Neuronal stem cell (in vitro differentiated cells): ENCODE measurements around the gene ALPL.

Source experiments
- DNase-seq: peaks from one replicate; pipeline ENCODE4 v3.0.0-alpha.2; 2013; ENCODE audit warnings: low spot score
- H2AFZ ChIP-seq: one replicate; pipeline ENCODE4 v1.6.1; 2013; ENCODE audit warnings: mild to moderate bottlenecking, low read length, inconsistent platforms
- H2AK5ac ChIP-seq: 2 replicates; pipeline ENCODE4 v1.6.1; 2013; ENCODE audit warnings: low read depth, mild to moderate bottlenecking, inconsistent platforms, low read length, moderate library complexity, mixed read lengths
- H2BK120ac ChIP-seq: 2 replicates; pipeline ENCODE4 v1.6.1; 2013; ENCODE audit warnings: low read depth, mild to moderate bottlenecking, inconsistent platforms, low read length, moderate library complexity, mixed read lengths
- H2BK12ac ChIP-seq: one replicate; pipeline ENCODE4 v1.6.1; 2013; ENCODE audit warnings: low read length, inconsistent platforms
- H2BK15ac ChIP-seq: 2 replicates; pipeline ENCODE4 v1.6.1; 2013; ENCODE audit warnings: mild to moderate bottlenecking, low read length, inconsistent platforms, mixed read lengths
- H2BK5ac ChIP-seq: one replicate; pipeline ENCODE4 v1.6.1; 2013; ENCODE audit warnings: inconsistent platforms, mild to moderate bottlenecking, low read length, moderate library complexity
- H3K14ac ChIP-seq: one replicate; pipeline ENCODE4 v1.6.1; 2013; ENCODE audit warnings: low read length, inconsistent platforms
- H3K18ac ChIP-seq: 2 replicates; pipeline ENCODE4 v1.6.1; 2013; ENCODE audit warnings: low read length, inconsistent platforms
- H3K23ac ChIP-seq: 2 replicates; pipeline ENCODE4 v1.6.1; 2013; ENCODE audit warnings: low read depth, mild to moderate bottlenecking, mixed read lengths, low read length, inconsistent platforms; ENCODE audit not compliant: poor library complexity
- H3K27ac ChIP-seq: replicated peaks from 3 replicates; pipeline ENCODE4 v1.5.1; 2013; ENCODE audit warnings: low read length, inconsistent platforms
- H3K27me3 ChIP-seq, 3 experiments: 2 replicates each; pipeline ENCODE4 v1.6.1; 2013; ENCODE audit warnings: low read length in 3 of 3, mild to moderate bottlenecking in 2 of 3, inconsistent platforms in 1 of 3, low read depth in 1 of 3, mixed read lengths in 1 of 3, moderate library complexity in 1 of 3; ENCODE audit not compliant: control insufficient read depth in 3 of 3, insufficient read depth in 3 of 3
- H3K36me3 ChIP-seq, 2 donors: replicated peaks in 1 of 2; 2 replicates each; pipeline ENCODE4 v1.6.1; 2013; ENCODE audit warnings: low read length in 2 of 2; ENCODE audit not compliant: control insufficient read depth in 2 of 2, insufficient read depth in 2 of 2
- H3K4ac ChIP-seq: 2 replicates; pipeline ENCODE4 v1.6.1; 2013; ENCODE audit warnings: inconsistent platforms, mild to moderate bottlenecking, low read length, moderate library complexity
- H3K4me1 ChIP-seq, 2 donors: 1 replicate in 1 of 2; 2 replicates in 1 of 2; pipeline ENCODE4 v1.6.1; 2013; ENCODE audit warnings: low read length in 2 of 2, low read depth in 1 of 2; ENCODE audit not compliant: control insufficient read depth in 2 of 2, insufficient read depth in 1 of 2
- H3K4me2 ChIP-seq: one replicate; pipeline ENCODE4 v1.6.1; 2013; ENCODE audit warnings: mild to moderate bottlenecking, low read length, inconsistent platforms; ENCODE audit not compliant: insufficient read depth, poor library complexity, severe bottlenecking
- H3K4me3 ChIP-seq, 2 donors: 2 replicates each; pipeline ENCODE4 v1.5.1; 2013; ENCODE audit warnings: low read length in 2 of 2, mild to moderate bottlenecking in 2 of 2, inconsistent platforms in 1 of 2, moderate library complexity in 1 of 2
- H3K79me1 ChIP-seq: one replicate; pipeline ENCODE4 v1.6.1; 2013; ENCODE audit warnings: low read depth, mild to moderate bottlenecking, inconsistent platforms, low read length, moderate library complexity
- H3K9ac ChIP-seq: one replicate; pipeline ENCODE4 v1.6.1; 2013; ENCODE audit warnings: mild to moderate bottlenecking, low read depth, low read length, inconsistent platforms; ENCODE audit not compliant: poor library complexity
- H3K9me3 ChIP-seq, 2 donors: replicated peaks in 1 of 2; 2 replicates each; pipeline versions ENCODE3 to v1.6.1; 2013; ENCODE audit warnings: low read length in 2 of 2, mild to moderate bottlenecking in 2 of 2, inconsistent platforms in 1 of 2, low read depth in 1 of 2, mixed read lengths in 1 of 2, moderate library complexity in 1 of 2; ENCODE audit not compliant: control insufficient read depth in 2 of 2, insufficient read depth in 1 of 2
- H4K8ac ChIP-seq: one replicate; pipeline ENCODE4 v1.6.1; 2013; ENCODE audit warnings: low read depth, mild to moderate bottlenecking, inconsistent platforms, low read length, moderate library complexity
- H4K91ac ChIP-seq: one replicate; pipeline ENCODE4 v1.6.1; 2013; ENCODE audit warnings: low read length, low read depth, mild to moderate bottlenecking, inconsistent platforms; ENCODE audit not compliant: poor library complexity
- WGBS, 2 donors: extraction: QIAGEN DNeasy Blood & Tissue Kit; methylation state at CpG; one replicate each; pipeline ENCODE4 v1.1.7; 2013; ENCODE audit warnings: missing lambda C conversion rate in 2 of 2, mixed read lengths in 1 of 2; ENCODE audit not compliant: insufficient read length in 2 of 2, insufficient replicate concordance in 1 of 2; ENCODE audit errors: extremely low coverage in 2 of 2; 5-methylcytosine and 5-hydroxymethylcytosine counted together

Gene ALPL

GRCh38 chr1:21610989-21611785 is 102.0 kb downstream of the ALPL start:
- H3K4me3 ChIP-seq, result no peak overlapping the region
- H2AFZ ChIP-seq, result no peak overlapping the region
- H3K79me1 ChIP-seq, result peaks cover 4% of the 10 kb centered on the region
- peak overlapping the region; percentile 16 for H2BK12ac ChIP-seq
- peak overlapping the region; percentile 61 for H3K18ac ChIP-seq
- no peak for DNase-seq
- no peak overlapping the region for H4K91ac ChIP-seq
- H3K4ac ChIP-seq, result peak overlapping the region; percentile 29
- H3K9ac ChIP-seq, result no peak overlapping the region
- H3K4me1 ChIP-seq, result peaks cover 0 to 7% of the 10 kb centered on the region in 2 donors
- H3K9me3 ChIP-seq, result no peaks in the 10 kb centered on the region
- no peak overlapping the region for H3K4me2 ChIP-seq
- H3K27ac ChIP-seq, result no peak overlapping the region
- H3K36me3 ChIP-seq, result no peaks in the 10 kb centered on the region
- H3K23ac ChIP-seq, result no peak overlapping the region
- no peaks in the 10 kb centered on the region for H3K27me3 ChIP-seq
- no CpG with 5 or more reads among the region's 21 CpGs for WGBS, 2 donors
- H2BK120ac ChIP-seq, result no peak overlapping the region
- peak overlapping the region; percentile 85 for H2AK5ac ChIP-seq
- peak overlapping the region; percentile 90 for H2BK15ac ChIP-seq
- no peak overlapping the region for H3K14ac ChIP-seq
- H4K8ac ChIP-seq, result no peak overlapping the region
- peak overlapping the region; percentile 30 for H2BK5ac ChIP-seq

GRCh38 chr1:21612057-21612456 is 102.8 kb downstream of the ALPL start:
- WGBS, 2 donors, result no CpG with 5 or more reads among the region's 13 CpGs

GRCh38 chr1:21613072-21613867 is 104.0 kb downstream of the ALPL start:
- H3K9me3 ChIP-seq, result no peaks in the 10 kb centered on the region
- no peak overlapping the region for H2BK120ac ChIP-seq
- no peak overlapping the region for H3K4me2 ChIP-seq
- H3K14ac ChIP-seq, result peak overlapping the region; percentile 5
- H4K8ac ChIP-seq, result no peak overlapping the region
- no peak for DNase-seq
- no CpG with 5 or more reads among the region's 19 CpGs for WGBS, 2 donors
- H3K79me1 ChIP-seq, result peaks cover 4% of the 10 kb centered on the region
- no peak overlapping the region for H2BK5ac ChIP-seq
- H4K91ac ChIP-seq, result no peak overlapping the region
- H2AFZ ChIP-seq, result no peak overlapping the region
- H3K4me1 ChIP-seq, result peaks cover 0 to 2% of the 10 kb centered on the region in 2 donors
- H3K4ac ChIP-seq, result no peak overlapping the region
- H2BK15ac ChIP-seq, result no peak overlapping the region
- H3K27ac ChIP-seq, result no peak overlapping the region
- H3K9ac ChIP-seq, result no peak overlapping the region
- peak overlapping the region; percentile 71 for H2AK5ac ChIP-seq
- H3K4me3 ChIP-seq, result no peak overlapping the region
- no peaks in the 10 kb centered on the region for H3K36me3 ChIP-seq
- peaks cover 0 to 5% (median 0%) of the 10 kb centered on the region in 3 experiments for H3K27me3 ChIP-seq
- H3K18ac ChIP-seq, result peak overlapping the region; percentile 61
- no peak overlapping the region for H2BK12ac ChIP-seq
- peak overlapping the region; percentile 77 for H3K23ac ChIP-seq

More at GRCh38 chr1:21612057-21612456, 102.8 kb downstream of the ALPL start:
- Histone ChIP-seq H4K91ac (no peak overlapping the region), H3K4me1 (peaks cover 0 to 7% of the 10 kb centered on the region in 2 donors), H3K36me3 (no peaks in the 10 kb centered on the region), H2BK15ac (no peak overlapping the region), H2AFZ (no peak overlapping the region), H3K4me3 (no peak overlapping the region), H3K79me1 (peaks cover 4% of the 10 kb centered on the region), H2BK12ac (no peak overlapping the region), H3K27me3 (no peaks in the 10 kb centered on the region), H4K8ac (no peak overlapping the region), H2BK120ac (no peak overlapping the region), H3K4ac (no peak overlapping the region), H3K9me3 (no peaks in the 10 kb centered on the region), H2BK5ac (no peak overlapping the region), H3K4me2 (no peak overlapping the region), H3K9ac (peak overlapping the region; percentile 37), H3K23ac (peak overlapping the region; percentile 57), H3K27ac (no peak overlapping the region), H3K18ac (peak overlapping the region; percentile 32), H3K14ac (no peak overlapping the region), H2AK5ac (no peak overlapping the region)
- DNase-seq, result no peak
